Transverse colon (tissue), 4 donors: ENCODE data around the gene THSD8. TPM values are rescaled to one million over a fixed set of nuclear protein-coding genes. Genes with fewer than 3 reads are reported as not detected.

Experiments
- DNase-seq: peaks from one replicate; pipeline ENCODE4 v3.0.0-alpha.2; 2019
- H3K27ac ChIP-seq, 4 donors: fragments of 200-600 bp; sonication (generic); 2 replicates each; pipeline ENCODE4 v1.5.1; 2016 to 2018; ENCODE audit warnings: inconsistent platforms in 4 of 4
- H3K27me3 ChIP-seq: fragments of 200-600 bp; sonication (generic); 2 replicates; pipeline ENCODE4 v1.5.1; 2017; ENCODE audit warnings: inconsistent platforms
- H3K36me3 ChIP-seq, 4 donors: fragments of 200-600 bp; sonication (generic); 2 replicates each; pipeline ENCODE4 v1.5.1; 2017 to 2019; ENCODE audit warnings: inconsistent platforms in 4 of 4
- H3K4me1 ChIP-seq, 4 donors: fragments of 200-600 bp; sonication (generic); 2 replicates each; pipeline ENCODE4 v1.5.1; 2017 to 2020; ENCODE audit warnings: inconsistent platforms in 4 of 4
- H3K4me3 ChIP-seq, 4 donors: fragments of 200-600 bp; sonication (generic); 1 replicate in 1 of 4; 2 replicates in 3 of 4; pipeline versions ENCODE4 v1.5.1 to v1.6.1; 2017 to 2019; ENCODE audit warnings: inconsistent platforms in 4 of 4
- H3K9me3 ChIP-seq, 2 donors: fragments of 200-600 bp; sonication (generic); 2 replicates each; pipeline ENCODE4 v1.5.1; 2017 to 2019; ENCODE audit warnings: inconsistent platforms in 2 of 2
- CTCF ChIP-seq, 5 experiments: fragments of 200-600 bp in 3 of 5; fragments of 450-650 bp in 2 of 5; sonication (generic) in 3 of 5; IDR thresholded peaks; 1 replicate in 2 of 5; 2 replicates in 3 of 5; pipeline ENCODE4 v1.5.1; 2016 to 2017; ENCODE audit warnings: antibody characterized with exemption in 5 of 5, inconsistent platforms in 3 of 5, mild to moderate bottlenecking in 2 of 5, moderate library complexity in 1 of 5
- EP300 ChIP-seq: sonication (generic); formaldehyde crosslinking; IDR thresholded peaks from one replicate; pipeline ENCODE4 v1.6.1; 2017; ENCODE audit warnings: antibody characterized with exemption, low read depth
- POLR2A ChIP-seq: fragments of 450-650 bp; IDR thresholded peaks from one replicate; pipeline ENCODE4 v1.6.1; 2016; ENCODE audit warnings: antibody characterized with exemption, mild to moderate bottlenecking, moderate library complexity
- POLR2AphosphoS5 ChIP-seq, 3 donors: sonication (generic); formaldehyde crosslinking; IDR thresholded peaks; one replicate each; pipeline ENCODE4 v1.6.1; 2016; ENCODE audit warnings: antibody characterized with exemption in 3 of 3
- WGBS, 2 donors: methylation state at CpG; one replicate each; pipeline ENCODE4 v1.1.5; 2018; ENCODE audit warnings: low coverage in 1 of 2; 5-methylcytosine and 5-hydroxymethylcytosine counted together
- in situ Hi-C, 4 donors: fragments of 200-750 bp; cut with MboI; loops; one replicate each; pipeline versions ENCODE4 v1.15.0 to v1.15.1; 2017; ENCODE audit warnings: low sequenced_read_pairs in 3 of 4, low pct_ligation_motif_present in 1 of 4, low pct_unique_long_range_greater_than_20kb in 1 of 4
- intact Hi-C: fragments of 100-400 bp; cut with DNase I; formaldehyde crosslinking; loops from one replicate; pipeline ENCODE4 v1.15.1; 2023; ENCODE audit warnings: low total_unique reads
- small RNA-seq, 4 donors: library from RNA; depleted of rRNA; stranded (forward); fragments of <200 nt; gene quantifications; one replicate each; pipeline ENCODE3, GENCODE V24; 2016
- total RNA-seq, 4 donors: library from RNA; depleted of rRNA; stranded (reverse); fragments of >200 nt; gene quantifications; one replicate each; pipeline ENCODE4 v1.1.0, GENCODE V29; 2016

Gene THSD8
- total RNA-seq, 4 donors from 2014 or later: 1.6 TPM; not detected in 3

GRCh38 chr19:12847159-12848139 is 45.6 kb downstream of the THSD8 start:
- WGBS, 2 donors: 15% methylated on average over 52 of the region's 69 CpGs; no CpG with 5 or more reads in 1 of the 2 donors
- TF ChIP-seq POLR2AphosphoS5 (IDR thresholded peaks at IDR 0.05): peak in 1 of 3 donors; percentile 30
- no peak for TF ChIP-seq EP300
- TF ChIP-seq CTCF (IDR thresholded peaks at IDR 0.05): peak; percentile 94 to 100 (median 99)
- no peak for TF ChIP-seq POLR2A
- in situ Hi-C loops (loop anchor here (5.0 to 10.0 kb wide), 3 partner anchors 83 to 93 kb away; partner anchors contain the start of gene BEST2 (in 1 of the 4)), intact Hi-C loops (no loop called here)
- H3K27me3 ChIP-seq: peaks cover 60% of the 10 kb centered on the region
- peaks cover 0 to 10% (median 9%) of the 10 kb centered on the region in 4 donors for H3K4me1 ChIP-seq
- H3K27ac ChIP-seq: no peak overlapping the region
- DNase-seq: peak; percentile 88
- H3K4me3 ChIP-seq: peak overlapping the region in 1 of 4 donors; percentile 28
- no peaks in the 10 kb centered on the region for H3K36me3 ChIP-seq
- no peaks in the 10 kb centered on the region for H3K9me3 ChIP-seq

Small RNA genes within 50 kb of the gene (small RNA-seq; reads per million reads assigned to genes)
- 0 to 0.14 (median 0) reads per million in 4 donors for gene MIR5684
- 0 reads per million in 4 donors for gene MIR6794

Other genes starting within 250 kb of the THSD8 start
- gene ZNF490, start 191.3 kb upstream of the THSD8 start, total RNA-seq: 10 to 100 TPM in 2 of 4 donors, 1 to 10 TPM in 2; 6.7 to 54.9 (median 10.8) TPM
- gene ZNF791, start 191.1 kb upstream of the THSD8 start, total RNA-seq: 10 to 100 TPM; 17.5 to 83.0 (median 24.9) TPM
- gene MAN2B1, start 135.3 kb upstream of the THSD8 start, total RNA-seq: 100 to 1,000 TPM in 1 of 4 donors, 10 to 100 TPM in 3; 52.4 to 272 (median 70.1) TPM
- gene WDR83, start 135.3 kb upstream of the THSD8 start, total RNA-seq: 10 to 100 TPM in 1 of 4 donors, 1 to 10 TPM in 2, not detected in 1; 7.6 to 36.3 (median 9.4) TPM
- gene DHPS, start 120.2 kb upstream of the THSD8 start, total RNA-seq: 100 to 1,000 TPM; 117 to 139 (median 128) TPM
- gene GNG14, start 114.1 kb upstream of the THSD8 start, total RNA-seq: not detected
- 1 to 10 TPM; 3.2 to 8.1 (median 4.9) TPM for gene FBXW9, start 105.4 kb upstream of the THSD8 start, total RNA-seq
- 100 to 1,000 TPM in 1 of 4 donors, 10 to 100 TPM in 3; 39.2 to 128 (median 62.7) TPM for gene TNPO2, start 78.1 kb upstream of the THSD8 start, total RNA-seq
- gene TRIR, start 67.4 kb upstream of the THSD8 start, total RNA-seq: 100 to 1,000 TPM; 295 to 760 (median 327) TPM
- 10 to 100 TPM; 18.3 to 75.2 (median 43.6) TPM for gene GET3, start 64.6 kb upstream of the THSD8 start, total RNA-seq
- 100 to 1,000 TPM; 121 to 325 (median 141) TPM for gene BEST2, start 50.3 kb upstream of the THSD8 start, total RNA-seq
- gene HOOK2, start 26.5 kb upstream of the THSD8 start, total RNA-seq: 100 to 1,000 TPM; 138 to 387 (median 215) TPM
- 100 to 1,000 TPM; 386 to 857 (median 664) TPM for gene JUNB, start 10.6 kb upstream of the THSD8 start, total RNA-seq
- 100 to 1,000 TPM; 172 to 357 (median 198) TPM for gene PRDX2, start 269 bp upstream of the THSD8 start, total RNA-seq
- gene RNASEH2A, start 4.5 kb downstream of the THSD8 start, total RNA-seq: 10 to 100 TPM in 1 of 4 donors, 1 to 10 TPM in 2, not detected in 1; 2.7 to 17.5 (median 4.0) TPM
- gene RTBDN, start 32.5 kb downstream of the THSD8 start, total RNA-seq: not detected
- gene MAST1, start 36.4 kb downstream of the THSD8 start, total RNA-seq: 1 to 10 TPM in 1 of 4 donors, under 1 TPM in 2, not detected in 1; 0.64 to 2.4 (median 0.82) TPM
- 10 to 100 TPM; 24.6 to 34.4 (median 34.4) TPM for gene DNASE2, start 79.4 kb downstream of the THSD8 start, total RNA-seq
- under 1 TPM in 1 of 4 donors, not detected in 3; 0.32 TPM for gene KLF1, start 85.1 kb downstream of the THSD8 start, total RNA-seq
- gene GCDH, start 89.1 kb downstream of the THSD8 start, total RNA-seq: 10 to 100 TPM in 3 of 4 donors, 1 to 10 TPM in 1; 1.9 to 43.4 (median 33.2) TPM
- gene SYCE2, start 117.2 kb downstream of the THSD8 start, total RNA-seq: under 1 TPM in 1 of 4 donors, not detected in 3; 0.68 TPM
- 10 to 100 TPM; 18.0 to 40.8 (median 32.6) TPM for gene FARSA, start 131.6 kb downstream of the THSD8 start, total RNA-seq
- 100 to 1,000 TPM; 181 to 444 (median 317) TPM for gene CALR, start 136.5 kb downstream of the THSD8 start, total RNA-seq
- gene RAD23A, start 143.8 kb downstream of the THSD8 start, total RNA-seq: 10 to 100 TPM; 57.9 to 87.9 (median 75.9) TPM
- gene GADD45GIP1, start 155.2 kb downstream of the THSD8 start, total RNA-seq: 10 to 100 TPM; 28.6 to 55.0 (median 33.6) TPM
- under 1 TPM in 2 of 4 donors, not detected in 2; 0.27 to 0.32 TPM for gene DAND5, start 167.5 kb downstream of the THSD8 start, total RNA-seq
- 10 to 100 TPM; 25.4 to 53.1 (median 29.3) TPM for gene NFIX, start 193.4 kb downstream of the THSD8 start, total RNA-seq